Endothelial cell of hepatic sinusoid (primary cell): ENCODE measurements around the gene MFGE8.

Experiments used
- in situ Hi-C: cut with HindIII; loops from 2 replicates; pipeline ENCODE4 v1.10.0; 2017; ENCODE audit warnings: low sequenced_read_pairs

MFGE8 gene

DNA sequence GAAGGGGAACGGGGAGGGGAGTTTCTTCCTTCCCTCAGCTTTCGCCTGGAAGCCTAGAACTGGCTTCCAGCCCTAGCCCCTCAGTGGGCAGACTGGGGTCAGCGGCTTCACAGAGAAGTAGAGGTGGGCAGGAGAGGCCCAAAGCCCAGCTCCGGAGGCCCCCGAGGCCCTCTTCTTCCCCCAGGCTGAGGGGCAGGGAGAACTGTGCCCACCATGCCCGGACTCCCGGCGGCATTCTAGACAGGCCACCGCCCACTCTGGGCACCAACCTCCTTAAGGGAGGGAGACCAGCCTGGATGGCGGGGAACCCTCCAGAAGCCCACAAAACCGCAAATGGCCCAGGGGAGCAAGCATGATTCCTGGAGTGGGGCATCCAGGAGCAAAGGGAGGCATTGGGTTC, 35.8 kb downstream of the MFGE8 start:
- in situ Hi-C loops = no loop called here

DNA sequence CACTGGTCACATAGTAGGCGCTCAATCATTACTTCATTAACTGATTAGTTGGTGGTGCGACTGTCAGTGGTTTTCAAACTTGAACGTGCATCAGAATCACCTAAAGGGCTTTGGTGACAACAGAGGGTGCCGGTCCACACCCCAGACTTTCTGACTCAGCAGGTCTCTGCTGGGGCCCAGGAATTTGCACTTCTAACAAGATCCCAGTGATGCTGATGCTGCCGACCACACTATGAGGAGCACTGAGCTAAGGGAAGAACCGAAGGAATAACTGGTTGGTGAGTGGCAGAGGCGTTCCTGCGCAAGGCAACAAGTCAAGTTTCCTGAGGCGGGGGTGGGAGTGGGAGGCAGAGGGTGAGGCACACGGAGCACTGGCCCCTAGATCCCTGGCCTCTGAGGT, 36.6 kb downstream of the MFGE8 start:
- in situ Hi-C loops = no loop called here

DNA sequence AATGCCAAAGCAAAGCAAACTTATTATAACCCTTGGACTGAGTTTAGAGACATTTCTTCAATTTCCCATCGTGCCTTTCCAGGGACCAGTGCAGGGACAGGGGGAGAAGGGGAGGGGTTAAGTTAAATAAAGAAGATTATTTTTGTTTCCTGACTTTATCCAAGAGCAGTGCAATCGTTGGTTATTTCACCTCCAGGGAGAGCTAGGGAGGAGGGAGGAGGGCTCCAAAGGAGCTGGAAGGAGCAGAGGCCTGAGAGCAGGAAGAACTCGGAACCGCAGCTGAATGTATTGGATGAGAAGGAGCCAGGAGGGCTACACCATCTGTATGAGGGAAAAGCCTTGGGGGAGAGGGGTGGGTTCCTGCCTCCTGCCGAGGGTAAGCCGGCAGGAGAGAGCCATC, 38.5 kb downstream of the MFGE8 start:
- in situ Hi-C loops = no loop called here

GRCh38 chr15:88874275-88874674, 38.9 kb downstream of the MFGE8 start:
- in situ Hi-C loops = no loop called here

DNA sequence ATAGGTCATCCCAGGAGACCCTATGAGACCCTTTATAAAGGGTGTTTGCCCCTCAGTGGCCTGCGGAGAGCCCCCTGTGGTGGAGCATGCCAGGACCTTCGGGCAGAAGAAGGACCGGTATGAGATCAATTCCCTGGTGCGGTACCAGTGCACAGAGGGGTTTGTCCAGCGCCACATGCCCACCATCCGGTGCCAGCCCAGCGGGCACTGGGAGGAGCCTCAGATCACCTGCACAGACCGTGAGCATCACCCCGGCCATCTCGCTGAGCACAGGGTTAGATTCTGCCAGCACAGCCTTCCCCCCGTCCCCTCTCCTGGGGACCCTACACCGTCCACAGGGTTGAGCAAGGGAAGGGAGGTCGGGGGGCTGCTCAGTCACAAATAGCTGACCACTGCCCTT, 39.4 kb downstream of the MFGE8 start:
- in situ Hi-C loops = no loop called here

DNA sequence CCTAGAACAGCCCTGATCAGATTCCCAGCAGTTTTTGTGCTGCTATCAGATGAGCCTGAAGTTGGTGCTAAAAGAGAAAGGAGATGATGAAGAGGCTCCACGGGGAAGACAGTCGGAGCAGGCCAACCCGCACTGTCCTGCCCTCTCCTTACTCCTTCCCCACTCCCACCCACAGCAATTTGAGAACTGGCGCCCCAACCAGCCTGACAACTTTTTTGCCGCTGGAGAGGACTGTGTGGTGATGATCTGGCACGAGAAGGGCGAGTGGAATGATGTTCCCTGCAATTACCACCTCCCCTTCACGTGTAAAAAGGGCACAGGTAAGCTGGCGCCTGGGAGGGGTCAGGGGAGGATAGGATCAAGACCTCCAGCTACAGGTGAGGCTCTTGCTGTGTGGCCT, 40.5 kb downstream of the MFGE8 start:
- in situ Hi-C loops = no loop called here

- in situ Hi-C loops = no loop called here
Observed at GRCh38 chr15:88872106-88872505, 41.1 kb downstream of the MFGE8 start.

DNA sequence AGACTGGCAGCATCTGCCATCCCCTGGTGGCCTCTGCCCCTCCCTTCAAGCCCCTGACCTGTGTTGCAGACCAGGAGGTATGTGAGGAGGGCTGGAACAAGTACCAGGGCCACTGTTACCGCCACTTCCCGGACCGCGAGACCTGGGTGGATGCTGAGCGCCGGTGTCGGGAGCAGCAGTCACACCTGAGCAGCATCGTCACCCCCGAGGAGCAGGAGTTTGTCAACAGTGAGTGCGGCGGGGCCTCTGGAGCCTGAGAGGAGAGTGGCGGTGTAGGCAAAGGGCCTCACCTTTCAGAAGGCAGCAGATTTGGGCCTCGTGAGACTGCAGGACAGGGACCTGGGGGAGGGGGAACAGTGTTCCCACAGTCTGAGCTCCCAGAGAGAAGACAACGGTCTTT, 41.9 kb downstream of the MFGE8 start:
- in situ Hi-C loops = no loop called here

DNA sequence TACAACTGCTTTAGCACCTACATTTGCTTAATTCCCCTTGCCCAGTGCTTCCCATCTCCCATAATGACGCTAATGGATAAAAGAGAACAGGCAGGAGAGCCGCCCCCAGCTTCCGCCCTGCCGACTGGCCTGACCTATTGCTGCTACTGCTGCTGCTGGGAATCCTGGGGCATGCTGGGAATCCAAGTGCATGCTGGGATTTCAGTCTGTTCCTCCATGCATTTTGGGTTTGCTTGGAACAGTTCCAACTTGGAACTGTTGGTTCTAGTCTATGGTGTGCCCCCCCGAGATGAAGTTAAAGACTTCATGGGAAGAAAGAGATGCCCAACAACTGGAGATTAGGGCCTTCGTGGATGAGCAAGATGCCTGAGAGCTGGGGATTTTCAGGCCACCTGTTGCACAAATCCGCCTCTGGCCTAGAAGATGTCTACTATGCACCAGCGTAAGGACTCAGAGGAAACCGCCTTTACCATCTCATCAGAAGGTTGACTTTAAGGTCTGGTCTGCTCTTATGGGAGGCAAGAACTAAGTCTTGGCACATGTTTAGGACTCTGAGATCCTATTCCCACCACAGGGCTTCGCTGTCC, 46.8 kb downstream of the MFGE8 start:
- in situ Hi-C loops = no loop called here

- in situ Hi-C loops = no loop called here
Observed at GRCh38 chr15:88865498-88866099, 47.6 kb downstream of the MFGE8 start.

- in situ Hi-C loops = no loop called here
Observed at GRCh38 chr15:88864861-88865497, 48.2 kb downstream of the MFGE8 start.

DNA sequence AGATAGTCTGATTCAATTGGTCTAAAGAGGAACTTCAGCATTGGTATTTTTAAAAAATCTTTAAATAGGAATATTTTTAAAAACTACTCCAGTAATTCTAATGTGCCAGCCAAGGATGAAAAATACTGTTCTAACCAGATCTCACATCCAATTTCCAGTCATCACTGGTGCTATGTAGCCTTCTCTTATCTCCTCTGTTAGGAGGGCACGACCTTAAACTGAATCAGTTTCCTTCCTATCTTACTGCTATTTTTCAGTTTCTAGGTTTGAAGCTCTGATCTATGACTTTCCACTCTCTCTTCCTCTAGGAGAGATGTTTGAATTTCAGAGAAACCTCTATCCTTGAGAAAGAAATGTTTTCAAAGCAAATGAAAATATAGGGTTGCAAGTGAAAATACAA, 49.8 kb downstream of the MFGE8 start:
- in situ Hi-C loops = no loop called here

DNA sequence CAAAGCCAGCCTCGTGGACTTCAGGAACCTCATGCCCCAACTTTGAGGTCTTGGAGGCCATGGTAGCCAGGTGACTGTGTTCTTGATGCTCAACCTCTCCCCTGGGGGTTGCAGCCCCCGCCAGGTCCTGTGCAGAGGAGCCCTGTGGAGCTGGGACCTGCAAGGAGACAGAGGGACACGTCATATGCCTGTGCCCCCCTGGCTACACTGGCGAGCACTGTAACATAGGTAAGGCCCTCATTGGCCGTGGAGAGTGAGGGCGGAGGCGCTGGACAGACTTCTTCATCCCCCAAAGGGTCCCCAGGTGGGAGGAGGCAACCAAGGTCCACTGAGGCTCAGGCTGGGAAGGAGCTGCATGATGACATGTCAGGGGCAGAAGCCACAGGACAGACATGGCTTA, 53.0 kb downstream of the MFGE8 start:
- in situ Hi-C loops = no loop called here

DNA sequence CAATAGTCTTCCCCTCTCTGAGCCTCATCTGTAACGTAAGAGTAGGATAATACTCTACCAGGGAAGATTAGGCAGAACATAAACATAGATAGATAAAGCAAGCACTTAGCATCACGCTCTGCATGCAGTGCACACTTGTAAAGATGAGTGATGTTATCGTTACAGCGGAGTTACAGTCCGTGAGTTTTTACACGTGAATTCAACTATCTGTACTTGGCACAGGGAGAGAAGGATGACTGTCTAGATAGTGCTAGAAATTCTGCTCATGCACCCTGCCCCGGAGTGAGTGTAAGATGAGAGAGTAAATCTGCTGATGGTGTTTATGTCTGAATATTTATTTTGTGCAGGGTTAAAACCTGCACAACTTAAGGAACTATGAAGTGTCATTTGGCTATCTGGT, 53.6 kb downstream of the MFGE8 start:
- in situ Hi-C loops = no loop called here

DNA sequence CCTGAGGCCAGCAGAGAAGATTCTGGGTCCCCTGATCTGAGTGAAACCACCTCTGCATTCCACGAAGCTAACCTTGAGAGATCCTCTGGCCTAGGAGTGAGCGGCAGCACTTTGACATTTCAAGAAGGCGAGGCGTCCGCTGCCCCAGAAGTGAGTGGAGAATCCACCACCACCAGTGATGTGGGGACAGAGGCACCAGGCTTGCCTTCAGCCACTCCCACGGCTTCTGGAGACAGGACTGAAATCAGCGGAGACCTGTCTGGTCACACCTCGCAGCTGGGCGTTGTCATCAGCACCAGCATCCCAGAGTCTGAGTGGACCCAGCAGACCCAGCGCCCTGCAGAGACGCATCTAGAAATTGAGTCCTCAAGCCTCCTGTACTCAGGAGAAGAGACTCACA, 54.2 kb downstream of the MFGE8 start:
- in situ Hi-C loops = no loop called here

- in situ Hi-C loops = loop anchor here (5.0 kb wide), 1 partner anchor 50 kb away; the partner anchor contains the start of gene ACAN
Observed at GRCh38 chr15:88852476-88852875, 60.7 kb downstream of the MFGE8 start.

DNA sequence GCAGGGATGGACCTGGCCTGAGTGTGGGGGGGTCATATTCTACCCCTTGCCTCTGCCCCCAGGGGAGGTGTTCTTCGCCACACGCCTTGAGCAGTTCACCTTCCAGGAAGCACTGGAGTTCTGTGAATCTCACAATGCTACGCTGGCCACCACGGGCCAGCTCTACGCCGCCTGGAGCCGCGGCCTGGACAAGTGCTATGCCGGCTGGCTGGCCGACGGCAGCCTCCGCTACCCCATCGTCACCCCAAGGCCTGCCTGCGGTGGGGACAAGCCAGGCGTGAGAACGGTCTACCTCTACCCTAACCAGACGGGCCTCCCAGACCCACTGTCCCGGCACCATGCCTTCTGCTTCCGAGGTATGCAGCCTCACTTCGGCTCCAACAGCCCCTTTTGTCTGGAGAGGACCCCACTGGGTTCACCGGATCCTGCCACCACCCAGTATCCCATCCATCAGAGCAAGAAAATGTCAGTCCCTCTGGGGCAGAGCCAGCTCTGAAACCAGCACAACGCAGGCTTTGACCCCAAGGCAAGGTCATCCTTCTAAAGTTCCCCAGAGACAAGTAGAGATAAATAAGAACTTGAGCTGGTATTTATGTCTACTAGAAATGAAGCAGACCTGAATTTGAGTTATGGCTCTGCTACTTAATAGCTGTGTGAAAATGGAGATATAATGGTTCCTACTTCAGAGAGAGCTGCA, 63.7 kb downstream of the MFGE8 start:
- in situ Hi-C loops = loop anchor here (5.0 kb wide), 2 partner anchors 33 to 47 kb away; partner anchors contain the start of gene ACAN
